Aorta (tissue), 5 donors: ENCODE measurements around the gene ANKRD40. TPM values are rescaled to one million over a fixed set of nuclear protein-coding genes. Genes with fewer than 3 reads are reported as not detected.

Source experiments
- ATAC-seq: fragments of 200-7000 bp; cut with Tn5 transposase; one replicate; pipeline ENCODE4 v1.9.1; 2022; ENCODE audit warnings: moderate library complexity; ENCODE audit not compliant: low FRiP score
- DNase-seq, 2 donors: peaks; one replicate each; pipeline ENCODE4 v3.0.0-alpha.2; 2020
- H3K27ac ChIP-seq, 2 donors: one replicate each; pipeline ENCODE4 v1.5.1; 2013; ENCODE audit warnings: low read length in 2 of 2, mild to moderate bottlenecking in 2 of 2, moderate library complexity in 2 of 2, control low read depth in 1 of 2, inconsistent platforms in 1 of 2, low read depth in 1 of 2
- H3K27me3 ChIP-seq, 2 donors: one replicate each; pipeline ENCODE4 v1.6.1; 2013; ENCODE audit warnings: control low read depth in 1 of 2, low read length in 1 of 2, mild to moderate bottlenecking in 1 of 2, moderate library complexity in 1 of 2; ENCODE audit not compliant: insufficient read depth in 2 of 2, control insufficient read depth in 1 of 2
- H3K36me3 ChIP-seq, 2 donors: one replicate each; pipeline ENCODE4 v1.6.1; 2013; ENCODE audit warnings: control low read depth in 1 of 2, low read length in 1 of 2, mild to moderate bottlenecking in 1 of 2; ENCODE audit not compliant: insufficient read depth in 2 of 2, control insufficient read depth in 1 of 2
- H3K4me1 ChIP-seq, 2 donors: one replicate each; pipeline ENCODE4 v1.6.1; 2013; ENCODE audit warnings: low read length in 2 of 2, control low read depth in 1 of 2, mild to moderate bottlenecking in 1 of 2, moderate library complexity in 1 of 2; ENCODE audit not compliant: insufficient read depth in 2 of 2, control insufficient read depth in 1 of 2
- H3K4me3 ChIP-seq, 2 donors: one replicate each; pipeline ENCODE4 v1.5.1; 2013; ENCODE audit warnings: low read length in 2 of 2, control low read depth in 1 of 2, mild to moderate bottlenecking in 1 of 2
- H3K9me3 ChIP-seq: one replicate; pipeline ENCODE4 v1.6.1; 2013; ENCODE audit warnings: mild to moderate bottlenecking, low read length; ENCODE audit not compliant: control insufficient read depth
- WGBS, 2 donors: extraction: QIAGEN DNeasy Blood & Tissue Kit; methylation state at CpG; one replicate each; pipeline ENCODE4 v1.1.7; 2013; 5-methylcytosine and 5-hydroxymethylcytosine counted together
- intact Hi-C, 2 donors: fragments of 100-400 bp; cut with DNase I; formaldehyde crosslinking; loops; one replicate each; pipeline versions ENCODE4 v1.14.2 to v1.15.0; 2022
- polyA plus RNA-seq, 2 donors: library from polyadenylated mRNA; stranded (reverse); fragments of 200-250 nt; gene quantifications; one replicate each; pipeline ENCODE4 v1.2.3, GENCODE V29; 2013
- total RNA-seq, 2 donors: library from RNA; stranded (reverse); fragmentation: NEBNext Ultra II Directional; extraction: Animal tissue kit (Norgen Biotek cat#: 25700); gene quantifications; one replicate each; pipeline ENCODE4 v1.2.1, GENCODE V29; 2021
- donor health status: healthy with polysubstance abuse.
- donor health status: Bipolar disorder and iron deficiency.
- donor health status: DM: no; HTN: no; CAD: no.
- donor health status: DM: no; HTN: no; CAD: no.
- donor health status: DM: yes; HTN: yes; CAD: no.

The ANKRD40 gene
- total and polyA plus RNA-seq, 4 donors, result 19.1 to 55.5 (median 36.9) TPM

DNA sequence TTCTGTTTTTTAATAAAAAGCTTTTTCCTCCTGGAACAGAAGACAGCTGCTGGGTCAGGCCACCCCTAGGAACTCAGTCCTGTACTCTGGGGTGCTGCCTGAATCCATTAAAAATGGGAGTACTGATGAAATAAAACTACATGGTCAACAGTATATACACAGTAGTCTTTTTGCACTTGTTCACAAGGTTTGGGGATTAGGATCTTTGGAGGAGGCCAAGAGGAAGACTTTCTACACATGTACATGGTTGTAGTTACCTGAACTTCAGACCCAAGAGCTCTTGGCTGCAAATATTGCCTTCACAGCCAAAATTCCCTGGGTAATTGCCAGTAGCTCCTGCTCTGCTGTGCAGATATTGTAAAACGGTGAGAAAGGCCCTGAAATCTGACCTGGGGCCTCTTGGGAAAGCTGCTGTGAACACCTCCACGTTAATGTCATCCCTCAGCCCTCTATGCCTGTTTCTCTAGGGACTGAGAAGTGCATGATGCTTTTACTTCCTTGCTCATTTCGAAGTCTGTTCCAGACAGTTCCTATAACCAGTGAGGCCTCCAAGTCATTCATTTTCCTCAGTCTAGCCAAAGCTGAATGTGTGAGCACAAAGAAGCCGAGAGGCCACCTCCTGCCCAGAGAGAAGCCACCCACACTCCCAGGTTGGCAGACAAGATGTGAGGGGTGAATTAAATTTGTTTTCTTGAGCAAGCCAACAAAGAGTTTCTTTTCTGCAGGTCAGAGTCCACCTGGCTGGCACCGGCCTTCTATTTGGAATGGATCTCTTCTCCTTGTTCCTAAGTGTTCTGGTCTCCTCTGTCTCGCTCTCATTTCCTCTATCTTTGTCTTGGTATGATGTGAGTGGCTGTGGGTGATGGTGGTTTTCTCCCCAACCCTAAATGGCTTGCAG, 15.9 kb downstream of the ANKRD40 start:
- Histone ChIP-seq H3K4me1 (peaks cover 0 to 11% of the 10 kb centered on the region in 2 donors), H3K27me3 (no peaks in the 10 kb centered on the region), H3K36me3 (peaks cover 5 to 7% of the 10 kb centered on the region in 2 donors), H3K27ac (no peak overlapping the region), H3K4me3 (no peak overlapping the region), H3K9me3 (no peaks in the 10 kb centered on the region)
- intact Hi-C loops, result loop anchor here in 1 of 2 donors (5.0 kb wide), 1 partner anchor 209 kb away; no protein-coding TSS in a partner anchor
- ATAC-seq, result no peak
- DNase-seq, result peak in 1 of 2 donors; percentile 4
- 46 to 48% methylated on average over 6 of the region's 6 CpGs for WGBS, 2 donors

DNA sequence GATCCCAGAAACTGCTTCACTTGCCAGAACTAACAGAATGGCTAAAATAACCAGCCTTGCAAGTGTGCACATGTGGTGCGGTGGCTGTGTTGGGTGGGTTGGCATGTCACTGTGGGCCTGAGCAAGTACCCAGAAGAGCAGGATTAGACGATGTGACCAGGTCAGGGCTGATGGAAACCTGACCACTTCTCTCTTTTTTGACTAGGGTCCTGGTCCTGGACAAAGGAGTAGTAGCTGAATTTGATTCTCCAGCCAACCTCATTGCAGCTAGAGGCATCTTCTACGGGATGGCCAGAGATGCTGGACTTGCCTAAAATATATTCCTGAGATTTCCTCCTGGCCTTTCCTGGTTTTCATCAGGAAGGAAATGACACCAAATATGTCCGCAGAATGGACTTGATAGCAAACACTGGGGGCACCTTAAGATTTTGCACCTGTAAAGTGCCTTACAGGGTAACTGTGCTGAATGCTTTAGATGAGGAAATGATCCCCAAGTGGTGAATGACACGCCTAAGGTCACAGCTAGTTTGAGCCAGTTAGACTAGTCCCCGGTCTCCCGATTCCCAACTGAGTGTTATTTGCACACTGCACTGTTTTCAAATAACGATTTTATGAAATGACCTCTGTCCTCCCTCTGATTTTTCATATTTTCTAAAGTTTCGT, 16.7 kb downstream of the ANKRD40 start:
- H3K27me3 ChIP-seq, result no peaks in the 10 kb centered on the region
- peaks cover 0 to 11% of the 10 kb centered on the region in 2 donors for H3K4me1 ChIP-seq
- no peak overlapping the region for H3K4me3 ChIP-seq
- ATAC-seq (no peak), DNase-seq (no peak)
- no peaks in the 10 kb centered on the region for H3K9me3 ChIP-seq
- no peak overlapping the region for H3K27ac ChIP-seq
- peaks cover 4 to 5% of the 10 kb centered on the region in 2 donors for H3K36me3 ChIP-seq
- 64 to 67% methylated on average over 9 of the region's 9 CpGs for WGBS, 2 donors
- intact Hi-C loops, result loop anchor here in 1 of 2 donors (5.0 kb wide), 1 partner anchor 209 kb away; no protein-coding TSS in a partner anchor

DNA sequence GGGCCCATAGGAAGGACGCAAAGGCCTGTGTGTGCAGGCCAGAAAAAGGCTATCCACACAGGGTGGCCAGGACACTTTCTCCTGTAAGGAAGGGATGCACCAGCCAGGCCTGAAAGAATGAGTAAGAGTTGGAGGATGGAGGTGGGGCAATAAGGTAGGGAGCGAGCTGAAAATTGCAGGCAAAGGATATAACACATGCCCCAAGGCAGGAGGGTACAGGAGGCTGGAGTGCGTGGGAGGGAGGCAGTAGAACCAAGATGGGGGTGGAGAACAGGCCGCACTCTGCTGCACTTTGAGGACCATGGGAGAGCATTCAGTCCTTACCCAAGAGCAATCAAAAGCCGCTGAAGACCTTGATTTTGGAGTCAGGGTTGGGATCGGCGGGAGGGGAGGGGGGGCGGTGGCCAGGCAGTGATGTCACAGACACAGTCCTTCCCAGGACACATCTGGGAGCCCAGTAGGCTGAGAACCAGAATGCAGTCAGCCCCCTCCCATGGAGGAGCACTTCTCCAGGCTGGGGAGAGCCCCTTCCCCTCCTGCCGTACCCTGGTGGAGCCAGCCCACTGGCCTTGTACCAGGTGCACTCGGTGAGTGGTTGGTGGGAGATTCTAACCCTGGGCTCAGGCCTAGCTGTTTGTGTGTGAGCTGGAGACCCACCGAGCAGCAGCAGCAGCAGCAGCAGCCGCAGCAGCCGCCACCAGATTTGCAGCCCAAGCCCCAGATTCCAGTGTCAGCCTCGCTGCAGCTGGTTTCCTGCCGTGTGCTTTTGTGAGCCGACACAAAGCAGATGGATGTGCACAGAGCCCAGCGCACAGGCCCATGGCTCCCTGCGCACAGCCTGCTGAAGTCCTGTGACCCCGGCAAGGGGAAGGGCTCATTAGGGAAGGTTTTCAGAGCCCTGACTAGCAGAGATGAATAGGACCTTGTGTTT, 17.5 kb downstream of the ANKRD40 start:
- intact Hi-C loops, result loop anchor here (5.0 kb wide), 1 partner anchor 208 kb away; no protein-coding TSS in a partner anchor
- no peak overlapping the region for H3K27ac ChIP-seq

DNA sequence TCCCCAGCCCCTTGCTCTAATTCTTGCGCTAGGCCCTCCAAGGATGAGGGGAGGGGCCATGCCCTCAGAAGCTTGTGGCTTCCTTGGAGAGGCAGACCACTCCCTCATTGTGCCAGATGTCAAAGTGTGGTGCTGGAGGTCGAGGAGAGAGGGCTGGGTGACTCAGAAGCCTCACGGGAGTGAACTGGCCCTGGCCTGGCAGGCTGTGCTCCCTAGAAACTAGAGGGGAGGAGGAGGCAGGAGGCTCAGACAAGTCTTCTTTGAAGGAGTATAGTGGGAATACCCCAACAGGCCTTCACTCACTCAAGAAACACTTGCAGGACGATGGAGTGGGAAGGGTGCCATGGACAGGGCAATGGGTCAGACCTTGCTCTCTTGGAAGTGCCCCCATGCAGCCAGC, 18.5 kb downstream of the ANKRD40 start:
- no peaks in the 10 kb centered on the region for H3K9me3 ChIP-seq
- peak in 1 of 2 donors; percentile 60 for DNase-seq
- intact Hi-C loops, result loop anchor here in 1 of 2 donors (5.0 kb wide), 1 partner anchor 207 kb away; no protein-coding TSS in a partner anchor
- H3K4me1 ChIP-seq, result peaks cover 0 to 11% of the 10 kb centered on the region in 2 donors
- H3K27me3 ChIP-seq, result no peaks in the 10 kb centered on the region
- H3K4me3 ChIP-seq, result no peak overlapping the region
- no peak overlapping the region for H3K27ac ChIP-seq
- no peak for ATAC-seq
- no peaks in the 10 kb centered on the region for H3K36me3 ChIP-seq
- WGBS, 2 donors, result 29 to 33% methylated on average over 4 of the region's 4 CpGs

More for the DNA sequence above, 17.5 kb downstream of the ANKRD40 start:
- Histone ChIP-seq H3K4me3 (no peak overlapping the region), H3K36me3 (no peaks in the 10 kb centered on the region), H3K27me3 (no peaks in the 10 kb centered on the region), H3K9me3 (no peaks in the 10 kb centered on the region), H3K4me1 (peaks cover 0 to 11% of the 10 kb centered on the region in 2 donors)
- WGBS, 2 donors, result 67 to 69% methylated on average over 17 to 19 of the region's 19 CpGs
- ATAC-seq (no peak), DNase-seq (peak in 1 of 2 donors; percentile 43)

DNA sequence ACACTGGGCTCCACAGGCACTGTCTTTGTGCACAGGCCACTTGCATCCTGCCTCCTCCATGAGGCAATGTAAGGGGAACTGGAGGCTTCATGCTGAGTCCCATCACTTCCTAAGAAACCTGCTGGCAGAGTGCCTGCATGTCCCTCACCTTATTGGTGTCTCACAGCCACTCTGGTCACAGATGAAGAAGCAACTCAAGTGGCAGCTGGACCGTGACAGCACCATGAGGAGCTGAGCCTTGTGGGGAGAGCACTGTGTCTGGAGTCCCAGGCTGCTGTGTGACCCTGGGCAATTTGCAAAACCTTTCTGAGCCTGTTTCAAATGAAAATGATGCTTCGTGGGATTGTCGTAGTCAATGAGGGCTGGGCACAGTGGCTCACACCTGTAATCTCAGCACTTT, 19.5 kb downstream of the ANKRD40 start:
- intact Hi-C loops, result loop anchor here in 1 of 2 donors (5.0 kb wide), 1 partner anchor 206 kb away; no protein-coding TSS in a partner anchor
- Histone ChIP-seq H3K9me3 (no peaks in the 10 kb centered on the region), H3K27ac (peak overlapping the region in 1 of 2 donors; percentile 13), H3K4me1 (peaks cover 0 to 7% of the 10 kb centered on the region in 2 donors), H3K4me3 (no peak overlapping the region), H3K36me3 (no peaks in the 10 kb centered on the region), H3K27me3 (no peaks in the 10 kb centered on the region)
- WGBS, 2 donors, result 97 to 98% methylated on average over 3 of the region's 3 CpGs
- DNase-seq (peak in 1 of 2 donors; percentile 34), ATAC-seq (no peak)

DNA sequence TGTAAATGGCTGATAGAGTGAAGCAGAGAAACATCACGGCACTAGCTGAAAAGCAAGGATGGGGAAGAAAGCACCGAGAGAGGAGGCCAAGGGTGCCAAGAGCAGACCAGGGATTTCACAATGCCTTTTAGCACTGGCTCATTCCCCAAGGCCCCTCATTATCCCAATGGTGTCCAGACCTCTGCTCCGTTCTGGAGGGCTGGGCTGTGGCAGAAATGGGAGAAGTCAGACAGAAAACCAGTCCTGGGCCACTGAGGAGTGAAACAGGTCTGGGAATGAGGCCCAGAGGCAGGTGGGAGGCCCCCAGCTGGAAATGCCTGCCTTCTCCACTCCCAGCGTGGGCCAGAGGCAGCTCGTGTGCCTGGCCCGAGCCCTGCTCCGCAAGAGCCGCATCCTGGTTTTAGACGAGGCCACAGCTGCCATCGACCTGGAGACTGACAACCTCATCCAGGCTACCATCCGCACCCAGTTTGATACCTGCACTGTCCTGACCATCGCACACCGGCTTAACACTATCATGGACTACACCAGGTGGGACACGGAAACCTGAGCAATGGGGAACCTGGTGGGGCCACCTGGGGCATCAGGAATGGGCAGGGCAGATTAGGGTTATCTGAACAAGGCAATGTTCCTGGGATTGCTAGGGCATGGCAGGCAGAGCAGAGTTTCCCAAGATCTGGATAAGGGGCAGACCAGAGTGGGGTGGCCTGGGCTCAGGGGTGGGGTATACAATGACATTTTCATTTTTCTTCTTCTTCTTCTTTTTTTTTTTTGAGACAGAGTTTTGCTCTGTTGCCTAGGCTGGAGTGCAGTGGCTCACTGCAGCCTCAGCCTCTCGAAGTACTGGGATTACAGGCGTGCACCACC, 20.3 kb downstream of the ANKRD40 start:
- Histone ChIP-seq H3K27ac (peak overlapping the region; percentile 71 to 94), H3K9me3 (no peaks in the 10 kb centered on the region), H3K36me3 (no peaks in the 10 kb centered on the region), H3K4me3 (no peak overlapping the region), H3K4me1 (peaks cover 0 to 4% of the 10 kb centered on the region in 2 donors), H3K27me3 (no peaks in the 10 kb centered on the region)
- WGBS, 2 donors, result 70 to 72% methylated on average over 16 of the region's 16 CpGs
- ATAC-seq (peak; percentile 53), DNase-seq (peak in 1 of 2 donors; percentile 49)
- intact Hi-C loops, result loop anchor here (2.0 to 5.0 kb wide), 2 partner anchors 49 to 205 kb away; no protein-coding TSS in a partner anchor

DNA sequence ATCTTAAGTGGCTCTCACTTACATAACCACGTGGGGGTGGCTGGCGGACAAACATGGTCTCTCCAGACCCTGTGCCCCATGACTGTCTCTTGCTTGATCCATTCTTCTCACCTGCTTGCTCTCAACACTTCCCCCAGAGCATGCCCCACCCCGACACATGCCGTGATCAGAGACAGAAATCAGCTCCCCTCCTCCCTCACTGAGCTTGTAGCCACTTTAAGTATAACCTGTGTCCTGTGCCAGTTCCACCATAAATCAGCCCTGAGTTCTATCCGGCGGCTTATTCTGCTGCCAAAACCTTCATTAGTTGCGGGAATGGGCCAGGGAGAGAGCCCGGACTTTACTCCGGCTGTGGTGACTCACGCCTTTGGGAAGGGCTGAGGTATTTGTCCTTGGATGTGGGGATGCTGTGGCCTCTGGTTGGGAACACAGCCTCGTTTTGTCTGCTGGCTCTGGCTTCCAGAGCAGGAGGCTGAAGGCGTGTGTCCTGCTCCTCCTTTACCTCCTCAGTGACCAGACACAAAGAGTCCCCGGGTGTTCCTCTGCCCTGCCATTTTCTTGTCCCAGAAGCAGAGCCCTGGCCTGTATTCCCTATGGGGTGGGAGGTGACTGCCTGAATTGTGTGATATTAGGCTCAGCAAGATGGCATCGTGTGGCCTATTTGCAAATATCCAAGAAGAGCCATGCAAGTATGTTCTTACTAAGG, 21.1 kb downstream of the ANKRD40 start:
- ATAC-seq, result peak; percentile 88
- intact Hi-C loops, result loop anchor here (2.0 to 5.0 kb wide), 2 partner anchors 48 to 204 kb away; no protein-coding TSS in a partner anchor
- no peaks in the 10 kb centered on the region for H3K9me3 ChIP-seq
- peak overlapping the region; percentile 71 to 94 for H3K27ac ChIP-seq
- H3K27me3 ChIP-seq, result no peaks in the 10 kb centered on the region
- WGBS, 2 donors, result 4 to 9% methylated on average over 14 of the region's 14 CpGs
- H3K4me3 ChIP-seq, result no peak overlapping the region
- no peaks in the 10 kb centered on the region for H3K36me3 ChIP-seq
- DNase-seq, result peak; percentile 89 to 92
- H3K4me1 ChIP-seq, result no peaks in the 10 kb centered on the region
